HEK293 (cell line): Measurements from ENCODE around the gene GBF1.

Experiments used
- BCL11A ChIP-seq: fragments of 450-650 bp; formaldehyde crosslinking; IDR thresholded peaks from 2 replicates; pipeline ENCODE4 v1.5.1; 2016; ENCODE audit warnings: low read depth, missing biosample characterization, missing genetic modification characterization
- KLF1 ChIP-seq: fragments of 450-650 bp; formaldehyde crosslinking; IDR thresholded peaks from 2 replicates; pipeline ENCODE4 v1.5.1; 2016; ENCODE audit warnings: missing biosample characterization, missing genetic modification characterization
- KLF17 ChIP-seq: fragments of 450-650 bp; formaldehyde crosslinking; IDR thresholded peaks from 2 replicates; pipeline ENCODE4 v1.5.1; 2016; ENCODE audit warnings: missing biosample characterization, missing genetic modification characterization
- OSR2 ChIP-seq: fragments of 450-650 bp; formaldehyde crosslinking; IDR thresholded peaks from 2 replicates; pipeline ENCODE4 v1.5.1; 2016; ENCODE audit warnings: missing biosample characterization, missing genetic modification characterization
- PRDM6 ChIP-seq: fragments of 450-650 bp; formaldehyde crosslinking; IDR thresholded peaks from 2 replicates; pipeline ENCODE4 v1.5.1; 2017; ENCODE audit warnings: missing biosample characterization, missing genetic modification characterization
- SALL2 ChIP-seq: fragments of 450-650 bp; formaldehyde crosslinking; IDR thresholded peaks from 2 replicates; pipeline ENCODE4 v1.5.0; 2017; ENCODE audit warnings: missing biosample characterization, mild to moderate bottlenecking, missing genetic modification characterization, borderline replicate concordance
- ZBTB10 ChIP-seq: fragments of 450-650 bp; formaldehyde crosslinking; IDR thresholded peaks from 2 replicates; pipeline ENCODE4 v1.5.1; 2016; ENCODE audit warnings: missing biosample characterization, missing genetic modification characterization
- ZFP37 ChIP-seq: fragments of 450-650 bp; formaldehyde crosslinking; IDR thresholded peaks from 2 replicates; pipeline ENCODE4 v1.5.1; 2016; ENCODE audit warnings: missing biosample characterization, missing genetic modification characterization
- ZNF112 ChIP-seq: fragments of 450-650 bp; formaldehyde crosslinking; IDR thresholded peaks from 2 replicates; pipeline ENCODE4 v1.5.0; 2017; ENCODE audit warnings: missing biosample characterization, missing genetic modification characterization
- ZNF2 ChIP-seq: fragments of 450-650 bp; formaldehyde crosslinking; IDR thresholded peaks from 2 replicates; pipeline ENCODE4 v1.5.1; 2016; ENCODE audit warnings: missing biosample characterization, missing genetic modification characterization
- ZNF211 ChIP-seq: fragments of 450-650 bp; formaldehyde crosslinking; IDR thresholded peaks from 2 replicates; pipeline ENCODE4 v1.5.1; 2016; ENCODE audit warnings: low read depth, missing biosample characterization, missing genetic modification characterization
- ZNF266 ChIP-seq: fragments of 450-650 bp; formaldehyde crosslinking; IDR thresholded peaks from 2 replicates; pipeline ENCODE4 v1.5.1; 2016; ENCODE audit warnings: missing biosample characterization, missing genetic modification characterization, low read depth
- ZNF488 ChIP-seq: fragments of 450-650 bp; formaldehyde crosslinking; IDR thresholded peaks from 2 replicates; pipeline ENCODE4 v1.5.1; 2016; ENCODE audit warnings: missing biosample characterization, missing genetic modification characterization
- ZNF529 ChIP-seq: fragments of 450-650 bp; formaldehyde crosslinking; IDR thresholded peaks from 2 replicates; pipeline ENCODE4 v1.5.1; 2017; ENCODE audit warnings: missing genetic modification characterization, missing biosample characterization; ENCODE audit not compliant: insufficient replicate concordance
- ZNF555 ChIP-seq: fragments of 450-650 bp; formaldehyde crosslinking; conservative IDR thresholded peaks from 2 replicates; pipeline ENCODE4 v1.5.1; 2017; ENCODE audit warnings: missing biosample characterization, mild to moderate bottlenecking, missing genetic modification characterization, inconsistent platforms
- ZNF560 ChIP-seq: fragments of 450-650 bp; formaldehyde crosslinking; IDR thresholded peaks from 2 replicates; pipeline ENCODE4 v1.5.1; 2017; ENCODE audit warnings: missing biosample characterization, missing genetic modification characterization, borderline replicate concordance
- ZNF596 ChIP-seq: fragments of 450-650 bp; IDR thresholded peaks from 2 replicates; pipeline ENCODE4 v1.5.0; 2018; ENCODE audit warnings: missing biosample characterization, mild to moderate bottlenecking, missing genetic modification characterization, moderate library complexity
- ZNF610 ChIP-seq: fragments of 450-650 bp; formaldehyde crosslinking; IDR thresholded peaks from 2 replicates; pipeline ENCODE4 v1.5.1; 2016; ENCODE audit warnings: missing biosample characterization, missing genetic modification characterization, borderline replicate concordance
- TF ChIP-seq, protein P1 (sequence below): sonication (generic); formaldehyde crosslinking; IDR thresholded peaks from 2 replicates; pipeline ENCODE4 v1.8.1; 2022; ENCODE audit warnings: mild to moderate bottlenecking, moderate library complexity, missing genetic modification reagents
- TF ChIP-seq, protein P2 (sequence below): fragments of 450-650 bp; formaldehyde crosslinking; IDR thresholded peaks from 2 replicates; pipeline ENCODE4 v1.5.1; 2017; ENCODE audit warnings: missing biosample characterization, missing genetic modification characterization
- TF ChIP-seq, protein P3 (sequence below): fragments of 450-650 bp; formaldehyde crosslinking; IDR thresholded peaks from 2 replicates; pipeline ENCODE4 v1.5.1; 2017; ENCODE audit warnings: missing biosample characterization, mild to moderate bottlenecking, missing genetic modification characterization, moderate library complexity
- TF ChIP-seq, protein P4 (sequence below): fragments of 450-650 bp; formaldehyde crosslinking; IDR thresholded peaks from 2 replicates; pipeline ENCODE4 v1.5.1; 2016; ENCODE audit warnings: missing biosample characterization, missing genetic modification characterization
- TF ChIP-seq, protein P5 (sequence below): fragments of 450-650 bp; formaldehyde crosslinking; IDR thresholded peaks from 2 replicates; pipeline ENCODE4 v1.5.1; 2017; ENCODE audit warnings: missing biosample characterization, missing genetic modification characterization

GBF1 gene

GRCh38 chr10:102230861-102231356 is 14.4 kb upstream of the GBF1 start (continued):
- peak; percentile 79 for TF ChIP-seq ZBTB10 (tag by site-specific recombination)
- TF ChIP-seq, protein P1, sequence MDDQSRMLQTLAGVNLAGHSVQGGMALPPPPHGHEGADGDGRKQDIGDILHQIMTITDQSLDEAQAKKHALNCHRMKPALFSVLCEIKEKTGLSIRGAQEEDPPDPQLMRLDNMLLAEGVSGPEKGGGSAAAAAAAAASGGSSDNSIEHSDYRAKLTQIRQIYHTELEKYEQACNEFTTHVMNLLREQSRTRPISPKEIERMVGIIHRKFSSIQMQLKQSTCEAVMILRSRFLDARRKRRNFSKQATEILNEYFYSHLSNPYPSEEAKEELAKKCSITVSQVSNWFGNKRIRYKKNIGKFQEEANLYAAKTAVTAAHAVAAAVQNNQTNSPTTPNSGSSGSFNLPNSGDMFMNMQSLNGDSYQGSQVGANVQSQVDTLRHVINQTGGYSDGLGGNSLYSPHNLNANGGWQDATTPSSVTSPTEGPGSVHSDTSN (CRISPR knock-in tag): no peak
- TF ChIP-seq OSR2 (tag by site-specific recombination): no peak
- TF ChIP-seq ZNF596 (tag by site-specific recombination): no peak
- TF ChIP-seq, protein P2, sequence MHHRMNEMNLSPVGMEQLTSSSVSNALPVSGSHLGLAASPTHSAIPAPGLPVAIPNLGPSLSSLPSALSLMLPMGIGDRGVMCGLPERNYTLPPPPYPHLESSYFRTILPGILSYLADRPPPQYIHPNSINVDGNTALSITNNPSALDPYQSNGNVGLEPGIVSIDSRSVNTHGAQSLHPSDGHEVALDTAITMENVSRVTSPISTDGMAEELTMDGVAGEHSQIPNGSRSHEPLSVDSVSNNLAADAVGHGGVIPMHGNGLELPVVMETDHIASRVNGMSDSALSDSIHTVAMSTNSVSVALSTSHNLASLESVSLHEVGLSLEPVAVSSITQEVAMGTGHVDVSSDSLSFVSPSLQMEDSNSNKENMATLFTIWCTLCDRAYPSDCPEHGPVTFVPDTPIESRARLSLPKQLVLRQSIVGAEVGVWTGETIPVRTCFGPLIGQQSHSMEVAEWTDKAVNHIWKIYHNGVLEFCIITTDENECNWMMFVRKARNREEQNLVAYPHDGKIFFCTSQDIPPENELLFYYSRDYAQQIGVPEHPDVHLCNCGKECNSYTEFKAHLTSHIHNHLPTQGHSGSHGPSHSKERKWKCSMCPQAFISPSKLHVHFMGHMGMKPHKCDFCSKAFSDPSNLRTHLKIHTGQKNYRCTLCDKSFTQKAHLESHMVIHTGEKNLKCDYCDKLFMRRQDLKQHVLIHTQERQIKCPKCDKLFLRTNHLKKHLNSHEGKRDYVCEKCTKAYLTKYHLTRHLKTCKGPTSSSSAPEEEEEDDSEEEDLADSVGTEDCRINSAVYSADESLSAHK: no peak
- 0 out of 2 replicates have a peak, but pooled peaks have one; percentile 14 for TF ChIP-seq ZNF610 (tag by site-specific recombination)
- TF ChIP-seq ZFP37 (tag by site-specific recombination): peak; percentile 44; the same call in 1 of the 2 replicates
- TF ChIP-seq, protein P3, sequence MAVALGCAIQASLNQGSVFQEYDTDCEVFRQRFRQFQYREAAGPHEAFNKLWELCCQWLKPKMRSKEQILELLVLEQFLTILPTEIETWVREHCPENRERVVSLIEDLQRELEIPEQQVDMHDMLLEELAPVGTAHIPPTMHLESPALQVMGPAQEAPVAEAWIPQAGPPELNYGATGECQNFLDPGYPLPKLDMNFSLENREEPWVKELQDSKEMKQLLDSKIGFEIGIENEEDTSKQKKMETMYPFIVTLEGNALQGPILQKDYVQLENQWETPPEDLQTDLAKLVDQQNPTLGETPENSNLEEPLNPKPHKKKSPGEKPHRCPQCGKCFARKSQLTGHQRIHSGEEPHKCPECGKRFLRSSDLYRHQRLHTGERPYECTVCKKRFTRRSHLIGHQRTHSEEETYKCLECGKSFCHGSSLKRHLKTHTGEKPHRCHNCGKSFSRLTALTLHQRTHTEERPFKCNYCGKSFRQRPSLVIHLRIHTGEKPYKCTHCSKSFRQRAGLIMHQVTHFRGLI (tag by site-specific recombination): 0 out of 2 replicates have a peak, but pooled peaks have one; percentile 12
- no peak for TF ChIP-seq KLF17 (tag by site-specific recombination)
- TF ChIP-seq ZNF2 (tag by site-specific recombination): no peak
- TF ChIP-seq SALL2 (tag by site-specific recombination): no peak
- no peak for TF ChIP-seq ZNF529 (tag by site-specific recombination)
- TF ChIP-seq ZNF211 (tag by site-specific recombination): no peak
- peak; percentile 51 for TF ChIP-seq KLF1 (tag by site-specific recombination)
- TF ChIP-seq PRDM6 (tag by site-specific recombination): no peak
- TF ChIP-seq, protein P4, sequence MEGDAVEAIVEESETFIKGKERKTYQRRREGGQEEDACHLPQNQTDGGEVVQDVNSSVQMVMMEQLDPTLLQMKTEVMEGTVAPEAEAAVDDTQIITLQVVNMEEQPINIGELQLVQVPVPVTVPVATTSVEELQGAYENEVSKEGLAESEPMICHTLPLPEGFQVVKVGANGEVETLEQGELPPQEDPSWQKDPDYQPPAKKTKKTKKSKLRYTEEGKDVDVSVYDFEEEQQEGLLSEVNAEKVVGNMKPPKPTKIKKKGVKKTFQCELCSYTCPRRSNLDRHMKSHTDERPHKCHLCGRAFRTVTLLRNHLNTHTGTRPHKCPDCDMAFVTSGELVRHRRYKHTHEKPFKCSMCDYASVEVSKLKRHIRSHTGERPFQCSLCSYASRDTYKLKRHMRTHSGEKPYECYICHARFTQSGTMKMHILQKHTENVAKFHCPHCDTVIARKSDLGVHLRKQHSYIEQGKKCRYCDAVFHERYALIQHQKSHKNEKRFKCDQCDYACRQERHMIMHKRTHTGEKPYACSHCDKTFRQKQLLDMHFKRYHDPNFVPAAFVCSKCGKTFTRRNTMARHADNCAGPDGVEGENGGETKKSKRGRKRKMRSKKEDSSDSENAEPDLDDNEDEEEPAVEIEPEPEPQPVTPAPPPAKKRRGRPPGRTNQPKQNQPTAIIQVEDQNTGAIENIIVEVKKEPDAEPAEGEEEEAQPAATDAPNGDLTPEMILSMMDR (tag by site-specific recombination): peak; percentile 61
- no peak for TF ChIP-seq ZNF560 (tag by site-specific recombination)
- TF ChIP-seq ZNF112: no peak
- TF ChIP-seq ZNF488: no peak
- TF ChIP-seq BCL11A (tag by site-specific recombination): no peak
- no peak for TF ChIP-seq ZNF555 (tag by site-specific recombination)
- TF ChIP-seq, protein P5, sequence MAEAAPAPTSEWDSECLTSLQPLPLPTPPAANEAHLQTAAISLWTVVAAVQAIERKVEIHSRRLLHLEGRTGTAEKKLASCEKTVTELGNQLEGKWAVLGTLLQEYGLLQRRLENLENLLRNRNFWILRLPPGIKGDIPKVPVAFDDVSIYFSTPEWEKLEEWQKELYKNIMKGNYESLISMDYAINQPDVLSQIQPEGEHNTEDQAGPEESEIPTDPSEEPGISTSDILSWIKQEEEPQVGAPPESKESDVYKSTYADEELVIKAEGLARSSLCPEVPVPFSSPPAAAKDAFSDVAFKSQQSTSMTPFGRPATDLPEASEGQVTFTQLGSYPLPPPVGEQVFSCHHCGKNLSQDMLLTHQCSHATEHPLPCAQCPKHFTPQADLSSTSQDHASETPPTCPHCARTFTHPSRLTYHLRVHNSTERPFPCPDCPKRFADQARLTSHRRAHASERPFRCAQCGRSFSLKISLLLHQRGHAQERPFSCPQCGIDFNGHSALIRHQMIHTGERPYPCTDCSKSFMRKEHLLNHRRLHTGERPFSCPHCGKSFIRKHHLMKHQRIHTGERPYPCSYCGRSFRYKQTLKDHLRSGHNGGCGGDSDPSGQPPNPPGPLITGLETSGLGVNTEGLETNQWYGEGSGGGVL (tag by site-specific recombination): peak; percentile 47; the same call in 1 of the 2 replicates
- TF ChIP-seq ZNF266 (tag by site-specific recombination): no peak
